ENCODE results near the gene SGSH. TPM values are rescaled to one million over a fixed set of nuclear protein-coding genes. Genes with fewer than 3 reads are reported as not detected.
A peak's percentile ranks its signal among the peaks of the same experiment; 100 is the strongest.

The SGSH gene
- total RNA-seq, 1 experiment from 2014 or later, result 19.8 TPM

GRCh38 chr17:80191865-80192661 lies 28.1 kb downstream of the SGSH start:
- Histone ChIP-seq H3K4me1 (ENCODE audit: insufficient read depth, low read length) (no peaks in the 10 kb centered on the region), H4K91ac (ENCODE audit: insufficient read length, low read depth, low read length) (no peak overlapping the region), H3K27ac (ENCODE audit: insufficient read length, low read depth, low read length) (no peak overlapping the region), H3K23me2 (ENCODE audit: insufficient read length, low read depth, low read length, poor library complexity, severe bottlenecking) (no peaks in the 10 kb centered on the region), H2BK120ac (ENCODE audit: low read depth, low read length, poor library complexity, severe bottlenecking) (no peak overlapping the region), H3K79me2 (ENCODE audit: insufficient read depth, low read length) (no peaks in the 10 kb centered on the region), H4K8ac (replicated peaks; ENCODE audit: insufficient read length, low read depth, low read length) (no peak overlapping the region), H3K23ac (ENCODE audit: insufficient read length, low read depth, low read length) (no peak overlapping the region), H3K4me2 (ENCODE audit: insufficient read depth, insufficient read length, low read length) (no peak overlapping the region), H3K4ac (ENCODE audit: low read depth, low read length) (no peak overlapping the region), H2BK12ac (ENCODE audit: insufficient read length, low read depth, low read length) (no peak overlapping the region), H4K20me1 (ENCODE audit: control insufficient read depth, insufficient read depth, insufficient read length) (no peaks in the 10 kb centered on the region), H3K18ac (ENCODE audit: insufficient read length, low read depth, low read length) (no peak overlapping the region), H4K5ac (ENCODE audit: insufficient read length, low read depth, low read length) (no peak overlapping the region), H2BK15ac (ENCODE audit: low read depth, low read length) (no peak overlapping the region), H3K9me3 (ENCODE audit: control insufficient read depth, low read depth, low read length) (no peaks in the 10 kb centered on the region), H3K79me1 (ENCODE audit: insufficient read depth, low read depth, low read length, poor library complexity, severe bottlenecking) (no peaks in the 10 kb centered on the region), H3K27me3 (ENCODE audit: insufficient read depth, low read length) (no peaks in the 10 kb centered on the region), H2BK5ac (ENCODE audit: insufficient read length, low read length) (no peak overlapping the region), H2BK20ac (ENCODE audit: low read depth, low read length, poor library complexity, severe bottlenecking) (no peak overlapping the region), H2AK5ac (ENCODE audit: insufficient read length, low read length) (no peak overlapping the region), H3K9ac (ENCODE audit: extremely low read depth, insufficient read length, low read length) (no peak overlapping the region), H3T11ph (ENCODE audit: low read length) (no peak overlapping the region), H3K14ac (ENCODE audit: insufficient read depth, low read length) (no peak overlapping the region), H3K56ac (ENCODE audit: insufficient read length, low read depth, low read length) (no peak overlapping the region), H2AFZ (ENCODE audit: low read length) (no peak overlapping the region)
- Mint-ChIP-seq H3K4me3 (no peak overlapping the region), H3K27me3 (ENCODE audit: low read depth) (peaks cover 7% of the 10 kb centered on the region), H3K27ac (no peak overlapping the region), H3K4me1 (peaks cover 0 to 7% of the 10 kb centered on the region in 2 experiments; a peak in 2 of 4 replicates), H3K36me3 (ENCODE audit: insufficient read depth in 1 of 3, low read depth in 3 of 3) (no peaks in the 10 kb centered on the region), H3K9me3 (no peaks in the 10 kb centered on the region)
- no CpG with 5 or more reads among the region's 29 CpGs for WGBS (ENCODE audit: extremely low coverage, insufficient read length, low lambda C conversion rate)
- peak; percentile 34 for DNase-seq
- no peak for TF ChIP-seq CTCF (conservative IDR thresholded peaks at IDR 0.05)
